H1 (cell line): ENCODE measurements around the gene DENND5B. TPM values are rescaled to one million over a fixed set of nuclear protein-coding genes. Genes with fewer than 3 reads are reported as not detected.

Experiments used
- CTCF ChIP-seq, 3 experiments: IDR thresholded peaks; 1 replicate in 2 of 3; 2 replicates in 1 of 3; pipeline versions ENCODE4 v1.5.1 to v1.6.1; 2011; ENCODE audit warnings: low read length in 3 of 3, mild to moderate bottlenecking in 3 of 3, inconsistent platforms in 2 of 3, low read depth in 1 of 3, moderate library complexity in 1 of 3; ENCODE audit not compliant: insufficient read depth in 1 of 3; ENCODE audit errors: control extremely low read depth in 1 of 3
- EZH2 ChIP-seq: fragments of 200-600 bp; sonication (generic); IDR thresholded peaks from 2 replicates; pipeline ENCODE4 v1.7.1; 2012; ENCODE audit warnings: low read depth, mild to moderate bottlenecking, moderate library complexity, low read length, inconsistent platforms; ENCODE audit not compliant: severe bottlenecking
- FOSL1 ChIP-seq: IDR thresholded peaks from 2 replicates; pipeline ENCODE4 v1.6.1; 2011; ENCODE audit warnings: mild to moderate bottlenecking, low read depth, low read length, moderate library complexity; ENCODE audit not compliant: insufficient read depth
- NANOG ChIP-seq: IDR thresholded peaks from 2 replicates; pipeline ENCODE4 v1.6.1; 2011; ENCODE audit warnings: low read length, low read depth, mild to moderate bottlenecking, inconsistent platforms; ENCODE audit not compliant: insufficient read depth, poor library complexity, severe bottlenecking
- SP1 ChIP-seq: IDR thresholded peaks from 2 replicates; pipeline ENCODE4 v1.6.1; 2011; ENCODE audit warnings: low read depth, low read length
- TEAD4 ChIP-seq: IDR thresholded peaks from 2 replicates; pipeline ENCODE4 v1.6.1; 2012; ENCODE audit warnings: low read depth, low read length, inconsistent platforms, mixed read lengths
- YY1 ChIP-seq: IDR thresholded peaks from 2 replicates; pipeline ENCODE4 v1.6.1; 2011; ENCODE audit warnings: low read depth, mild to moderate bottlenecking, low read length
- polyA plus RNA-seq, 7 experiments: library from polyadenylated mRNA; depleted of rRNA in 3 of 7; stranded (reverse) in 5 of 7; unstranded in 2 of 7; fragments of >200 nt in 5 of 7; fragments of 200-250 nt in 2 of 7; gene quantifications; 1 replicate in 5 of 7; 2 replicates in 1 of 7; 4 replicates in 1 of 7; pipeline versions ENCODE4 v1.2.1 to v1.2.3, GENCODE V29; 2011 to 2013; ENCODE audit warnings: missing spikeins in 2 of 7, mixed read lengths in 2 of 7
- total RNA-seq: library from RNA; stranded (reverse); fragmentation: NEBNext Ultra II Directional; extraction: Animal tissue kit (Norgen Biotek cat#: 25700); gene quantifications from 2 replicates; pipeline ENCODE4 v1.2.1, GENCODE V29; 2021
- TF ChIP-seq, protein P1 (sequence below): IDR thresholded peaks from 2 replicates; pipeline ENCODE4 v1.6.1; 2012; ENCODE audit warnings: inconsistent platforms

The DENND5B gene
- total and polyA plus RNA-seq, 2 of the 8 experiments (the other 6 are each of a cell fraction or from before 2014, with no cell fraction given), result 13.4 to 20.2 TPM

- no peak for TF ChIP-seq CTCF (IDR thresholded peaks at IDR 0.05; ENCODE audit: control extremely low read depth in 1 of 3, insufficient read depth in 1 of 3, low read depth in 1 of 3, low read length in 3 of 3)
- no peak for TF ChIP-seq YY1
- TF ChIP-seq SP1, result peak; percentile 44; the same call in 1 of the 2 replicates
- TF ChIP-seq, protein P1, sequence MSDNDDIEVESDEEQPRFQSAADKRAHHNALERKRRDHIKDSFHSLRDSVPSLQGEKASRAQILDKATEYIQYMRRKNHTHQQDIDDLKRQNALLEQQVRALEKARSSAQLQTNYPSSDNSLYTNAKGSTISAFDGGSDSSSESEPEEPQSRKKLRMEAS, result no peak
- no peak for TF ChIP-seq FOSL1
- TF ChIP-seq EZH2, result no peak
- peak; percentile 68 for TF ChIP-seq NANOG
- TF ChIP-seq TEAD4, result no peak
Measured at GRCh38 chr12:31518680-31519227, 72.2 kb downstream of the DENND5B start (continued).
